K562 (cell line): ENCODE results near the gene MEX3A. TPM values are rescaled to one million over a fixed set of nuclear protein-coding genes. Genes with fewer than 3 reads are reported as not detected.

Experiments used
- BCL6 ChIP-seq: fragments of 250-450 bp; sonication (Bioruptor Pico); IDR thresholded peaks from 2 replicates; pipeline ENCODE4 v1.4.0; 2020
- CBX5 ChIP-seq: IDR thresholded peaks from 2 replicates; pipeline ENCODE4 v1.6.1; 2014; ENCODE audit warnings: low read depth, borderline replicate concordance
- CC2D1A ChIP-seq: fragments of 450-650 bp; IDR thresholded peaks from 2 replicates; pipeline ENCODE4 v1.6.1; 2017; ENCODE audit warnings: mild to moderate bottlenecking
- CUX1 ChIP-seq: fragments of 200-800 bp; sonication (Bioruptor generic); IDR thresholded peaks from 2 replicates; pipeline ENCODE4 v1.6.1; 2016; ENCODE audit warnings: missing genetic modification characterization, missing compliant biosample characterization
- EHMT2 ChIP-seq: fragments of 450-650 bp; IDR thresholded peaks from 2 replicates; pipeline ENCODE4 v1.6.1; 2018; ENCODE audit warnings: antibody characterized with exemption
- FOXP4 ChIP-seq: sonication (generic); formaldehyde crosslinking; IDR thresholded peaks from 2 replicates; pipeline ENCODE4 v1.8.0; 2022; ENCODE audit warnings: mild to moderate bottlenecking, missing genetic modification reagents, borderline replicate concordance
- HOXB6 ChIP-seq: fragments of 250-450 bp; sonication (Bioruptor Pico); IDR thresholded peaks from 2 replicates; pipeline ENCODE4 v1.5.1; 2022; ENCODE audit warnings: mild to moderate bottlenecking, borderline replicate concordance
- KHSRP ChIP-seq: fragments of 450-650 bp; IDR thresholded peaks from 2 replicates; pipeline ENCODE4 v1.6.1; 2017
- KLF6 ChIP-seq: fragments of 250-450 bp; sonication (Bioruptor Pico); IDR thresholded peaks from 2 replicates; pipeline ENCODE4 v1.4.0; 2020; ENCODE audit warnings: mild to moderate bottlenecking, moderate library complexity, borderline replicate concordance
- MAFG ChIP-seq: fragments of 450-650 bp; conservative IDR thresholded peaks from 2 replicates; pipeline ENCODE4 v1.6.1; 2016; ENCODE audit warnings: missing genetic modification characterization, missing compliant biosample characterization
- MYBL2 ChIP-seq, 2 experiments: fragments of 450-650 bp in 1 of 2; sonication (generic) in 1 of 2; formaldehyde crosslinking in 1 of 2; IDR thresholded peaks; 2 replicates each; pipeline versions ENCODE4 v1.6.1 to v1.8.1; 2017 to 2022; ENCODE audit warnings: borderline replicate concordance in 1 of 2, inconsistent platforms in 1 of 2, low read depth in 1 of 2, mild to moderate bottlenecking in 1 of 2, missing genetic modification reagents in 1 of 2, moderate library complexity in 1 of 2
- NR2F6 ChIP-seq: fragments of 450-650 bp; formaldehyde crosslinking; IDR thresholded peaks from 2 replicates; pipeline ENCODE4 v1.4.0; 2020; ENCODE audit warnings: mild to moderate bottlenecking
- PCBP1 ChIP-seq: fragments of 200-400 bp; formaldehyde crosslinking; IDR thresholded peaks from 2 replicates; pipeline ENCODE4 v1.6.1; 2018; ENCODE audit warnings: mild to moderate bottlenecking, low read depth, low read length; ENCODE audit not compliant: poor library complexity, severe bottlenecking
- SMARCA4 ChIP-seq: fragments of 450-650 bp; IDR thresholded peaks from 2 replicates; pipeline ENCODE4 v1.6.1; 2016
- SRSF9 ChIP-seq: fragments of 200-400 bp; formaldehyde crosslinking; IDR thresholded peaks from 2 replicates; pipeline ENCODE4 v1.6.1; 2017; ENCODE audit warnings: low read depth, low read length, borderline replicate concordance
- ZEB2 ChIP-seq: fragments of 450-650 bp; IDR thresholded peaks from 2 replicates; pipeline ENCODE4 v1.6.1; 2016
- ZNF740 ChIP-seq, 3 experiments: fragments of 200-800 bp in 1 of 3; sonication (Bioruptor generic) in 1 of 3; sonication (generic) in 1 of 3; formaldehyde crosslinking in 1 of 3; IDR thresholded peaks; 2 replicates each; pipeline versions ENCODE4 v1.6.1 to v1.8.0; 2016 to 2022; ENCODE audit warnings: mild to moderate bottlenecking in 2 of 3, missing compliant biosample characterization in 2 of 3, missing genetic modification characterization in 2 of 3, missing genetic modification reagents in 1 of 3
- polyA plus RNA-seq, 8 experiments: library from polyadenylated mRNA; depleted of rRNA in 4 of 8; stranded (reverse) in 5 of 8; unstranded in 3 of 8; fragments of >200 nt; fragmentation: Nextera tagmentation in 2 of 8; fragmentation: Illumina TruSeq in 1 of 8; extraction: Ambion mirVana in 2 of 8; extraction: Trizol in 1 of 8; gene quantifications; 2 replicates each; pipeline versions ENCODE4 v1.2.1 to v1.2.3, GENCODE V29; 2011 to 2014; ENCODE audit warnings: inconsistent platforms in 1 of 8, missing spikeins in 1 of 8
- total RNA-seq, 7 experiments: library from RNA; depleted of rRNA in 6 of 7; stranded (reverse); fragments of >200 nt in 6 of 7; fragmentation: Illumina TruSeq in 2 of 7; extraction: Trizol in 2 of 7; gene quantifications; 2 replicates each; pipeline versions ENCODE4 v1.2.1 to v1.2.3, GENCODE V29; 2011 to 2021; ENCODE audit warnings: low replicate concordance in 1 of 7
- TF ChIP-seq, protein P1 (sequence below): fragments of 200-800 bp; sonication (Bioruptor generic); IDR thresholded peaks from 2 replicates; pipeline ENCODE4 v1.6.1; 2017; ENCODE audit warnings: missing genetic modification characterization, missing compliant biosample characterization

Gene MEX3A
- total and polyA plus RNA-seq, 9 of the 15 experiments (the other 6 are each of a cell fraction or from before 2014, with no cell fraction given) = 0.36 to 13.7 (median 5.2) TPM

GRCh38 chr1:156129687-156130577 lies 47.7 kb upstream of the MEX3A start (continued):
- no peak for TF ChIP-seq PCBP1
- no peak for TF ChIP-seq FOXP4
- TF ChIP-seq ZNF740 (CRISPR knock-in tag; IDR thresholded peaks at IDR 0.05) = no peak
- TF ChIP-seq ZNF740 (tag; IDR thresholded peaks at IDR 0.05) = no peak
- TF ChIP-seq MYBL2 (IDR thresholded peaks at IDR 0.05; ENCODE audit: low read depth) = no peak
- TF ChIP-seq MYBL2 (CRISPR knock-in tag; IDR thresholded peaks at IDR 0.05; ENCODE audit: borderline replicate concordance) = no peak
- no peak for TF ChIP-seq CUX1 (CRISPR knock-in tag)
- 0 out of 2 replicates have a peak, but pooled peaks have one; percentile 10 for TF ChIP-seq MAFG
- TF ChIP-seq SRSF9 = no peak
- no peak for TF ChIP-seq NR2F6 (CRISPR knock-in tag)
- TF ChIP-seq SMARCA4 = peak; percentile 79
- TF ChIP-seq EHMT2 = no peak
- no peak for TF ChIP-seq CBX5
- no peak for TF ChIP-seq ZEB2
- no peak for TF ChIP-seq BCL6 (CRISPR knock-in tag)
- TF ChIP-seq CC2D1A = peak; percentile 92
- TF ChIP-seq, protein P1, sequence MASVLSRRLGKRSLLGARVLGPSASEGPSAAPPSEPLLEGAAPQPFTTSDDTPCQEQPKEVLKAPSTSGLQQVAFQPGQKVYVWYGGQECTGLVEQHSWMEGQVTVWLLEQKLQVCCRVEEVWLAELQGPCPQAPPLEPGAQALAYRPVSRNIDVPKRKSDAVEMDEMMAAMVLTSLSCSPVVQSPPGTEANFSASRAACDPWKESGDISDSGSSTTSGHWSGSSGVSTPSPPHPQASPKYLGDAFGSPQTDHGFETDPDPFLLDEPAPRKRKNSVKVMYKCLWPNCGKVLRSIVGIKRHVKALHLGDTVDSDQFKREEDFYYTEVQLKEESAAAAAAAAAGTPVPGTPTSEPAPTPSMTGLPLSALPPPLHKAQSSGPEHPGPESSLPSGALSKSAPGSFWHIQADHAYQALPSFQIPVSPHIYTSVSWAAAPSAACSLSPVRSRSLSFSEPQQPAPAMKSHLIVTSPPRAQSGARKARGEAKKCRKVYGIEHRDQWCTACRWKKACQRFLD (CRISPR knock-in tag) = no peak
- TF ChIP-seq HOXB6 (CRISPR knock-in tag) = no peak
- TF ChIP-seq KLF6 (CRISPR knock-in tag) = no peak
- no peak for TF ChIP-seq KHSRP
